Tibial artery (tissue), 4 donors: ENCODE data around the gene CREB3L1.

Experiments used
- DNase-seq, 2 donors: peaks; one replicate each; pipeline ENCODE4 v3.0.0-alpha.2; 2019
- H3K27ac ChIP-seq, 2 donors: fragments of 200-600 bp; sonication (generic) in 1 of 2; 1 replicate in 1 of 2; 2 replicates in 1 of 2; pipeline ENCODE4 v1.5.1; 2018 to 2019; ENCODE audit warnings: mild to moderate bottlenecking in 1 of 2
- H3K27me3 ChIP-seq, 2 donors: fragments of 200-600 bp; sonication (generic) in 1 of 2; one replicate each; pipeline versions ENCODE4 v1.5.1 to v1.6.0; 2016 to 2019
- H3K36me3 ChIP-seq, 3 donors: fragments of 200-600 bp; sonication (generic) in 2 of 3; one replicate each; pipeline ENCODE4 v1.5.1; 2016 to 2019; ENCODE audit warnings: mild to moderate bottlenecking in 2 of 3
- H3K4me1 ChIP-seq, 4 donors: fragments of 200-600 bp; sonication (generic) in 2 of 4; 1 replicate in 3 of 4; 2 replicates in 1 of 4; pipeline ENCODE4 v1.5.1; 2016 to 2019
- H3K4me3 ChIP-seq, 2 donors: fragments of 200-600 bp; sonication (generic) in 1 of 2; 1 replicate in 1 of 2; 2 replicates in 1 of 2; pipeline ENCODE4 v1.5.1; 2018 to 2019; ENCODE audit warnings: mild to moderate bottlenecking in 2 of 2
- H3K9me3 ChIP-seq, 3 donors: fragments of 200-600 bp; sonication (generic) in 1 of 3; one replicate each; pipeline ENCODE4 v1.5.1; 2016 to 2019
- CTCF ChIP-seq, 2 experiments: fragments of 200-600 bp in 1 of 2; fragments of 450-650 bp in 1 of 2; IDR thresholded peaks; one replicate each; pipeline ENCODE4 v1.5.1; 2017 to 2019; ENCODE audit warnings: antibody characterized with exemption in 2 of 2, mild to moderate bottlenecking in 1 of 2, moderate library complexity in 1 of 2
- intact Hi-C: fragments of 100-400 bp; cut with DNase I; formaldehyde crosslinking; loops from one replicate; pipeline ENCODE4 v1.15.0; 2023; ENCODE audit warnings: low total_unique reads

Gene CREB3L1

GRCh38 chr11:46277622-46278386, at the start of gene CREB3L1:
TSS of gene CREB3L1 (plus strand) at chr11:46277662. CDS start at chr11:46278112, 450 bp downstream.
- intact Hi-C loops = no loop called here
- H3K9me3 ChIP-seq = no peaks in the 10 kb centered on the region
- DNase-seq = peak in 1 of 2 donors; percentile 64
- peaks cover 4 to 53% (median 41%) of the 10 kb centered on the region in 4 donors for H3K4me1 ChIP-seq
- peak within 1 kb of the TSS; percentile 29 to 36 for H3K27ac ChIP-seq
- H3K4me3 ChIP-seq = peak within 1 kb of the TSS; percentile 46
- no peaks in the 10 kb centered on the region for H3K36me3 ChIP-seq
- no peak for TF ChIP-seq CTCF (IDR thresholded peaks at IDR 0.05)
- peaks cover 4 to 44% of the 10 kb centered on the region in 2 donors for H3K27me3 ChIP-seq

- Histone ChIP-seq H3K36me3 (no peaks in the 10 kb centered on the region), H3K9me3 (no peaks in the 10 kb centered on the region), H3K4me1 (no peaks in the 10 kb centered on the region), H3K27me3 (peaks cover 0 to 16% of the 10 kb centered on the region in 2 donors), H3K4me3 (no peak overlapping the region), H3K27ac (no peak overlapping the region)
- intact Hi-C loops = no loop called here
- no peak for DNase-seq
- TF ChIP-seq CTCF (IDR thresholded peaks at IDR 0.05) = no peak
These were observed 48.2 kb upstream of the CREB3L1 start for GRCh38 chr11:46229230-46229629.

GRCh38 chr11:46234311-46234710, 43.2 kb upstream of the CREB3L1 start:
- DNase-seq = no peak
- Histone ChIP-seq H3K27me3 (peaks cover 0 to 26% of the 10 kb centered on the region in 2 donors), H3K9me3 (no peaks in the 10 kb centered on the region), H3K36me3 (no peaks in the 10 kb centered on the region), H3K4me3 (no peak overlapping the region), H3K27ac (no peak overlapping the region), H3K4me1 (peaks cover 6 to 24% (median 23%) of the 10 kb centered on the region in 4 donors)
- intact Hi-C loops = no loop called here
- TF ChIP-seq CTCF (IDR thresholded peaks at IDR 0.05) = no peak

GRCh38 chr11:46235777-46236688, 41.4 kb upstream of the CREB3L1 start:
- Histone ChIP-seq H3K27me3 (peaks cover 0 to 26% of the 10 kb centered on the region in 2 donors), H3K4me3 (no peak overlapping the region), H3K27ac (no peak overlapping the region), H3K4me1 (peaks cover 6 to 25% (median 24%) of the 10 kb centered on the region in 4 donors), H3K9me3 (no peaks in the 10 kb centered on the region), H3K36me3 (no peaks in the 10 kb centered on the region)
- intact Hi-C loops = no loop called here
- no peak for TF ChIP-seq CTCF (IDR thresholded peaks at IDR 0.05)
- DNase-seq = no peak

GRCh38 chr11:46236918-46237247, 40.6 kb upstream of the CREB3L1 start:
- Histone ChIP-seq H3K9me3 (no peaks in the 10 kb centered on the region), H3K27ac (no peak overlapping the region), H3K4me1 (peaks cover 6 to 25% (median 24%) of the 10 kb centered on the region in 4 donors), H3K27me3 (peaks cover 0 to 23% of the 10 kb centered on the region in 2 donors), H3K4me3 (peak overlapping the region in 1 of 2 donors; percentile 59), H3K36me3 (no peaks in the 10 kb centered on the region)
- no peak for TF ChIP-seq CTCF (IDR thresholded peaks at IDR 0.05)
- no peak for DNase-seq
- intact Hi-C loops = no loop called here
